ENCODE measurements around the gene UPF1. TPM values are rescaled to one million over a fixed set of nuclear protein-coding genes. Genes with fewer than 3 reads are reported as not detected.
"Not testable (repeated sequence)": the region's sequence is repeated elsewhere in the genome, so short reads cannot be mapped to it uniquely, and the experiment has no call there.

The UPF1 gene
- total and polyA plus RNA-seq, 2 experiments from 2014 or later = 36.4 to 121 TPM

DNA sequence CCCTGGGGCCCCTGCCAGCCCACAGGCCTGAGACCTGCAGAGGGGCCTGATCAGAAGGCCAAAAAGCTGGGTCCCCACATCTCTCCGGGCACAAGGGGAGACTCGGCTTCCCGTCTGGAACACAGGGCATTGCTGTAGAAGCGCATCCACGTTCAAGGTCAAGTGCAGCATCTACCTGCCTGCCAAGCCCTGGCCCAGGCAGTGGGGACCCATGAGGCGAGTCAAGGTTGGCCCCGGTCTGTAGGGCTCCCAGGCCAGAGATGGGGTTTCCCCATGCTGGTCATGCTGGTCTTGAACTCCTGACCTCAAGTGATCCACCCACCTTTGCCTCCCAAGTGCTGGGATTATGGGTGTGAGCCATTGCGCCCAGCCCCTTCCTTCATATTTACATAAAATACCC is 27.1 kb upstream of the UPF1 start:
- Histone ChIP-seq H3K4me3 (no peak overlapping the region), H3K4me1 (ENCODE audit: low read depth) (no peaks in the 10 kb centered on the region), H3K27ac (no peak overlapping the region), H3K27me3 (peaks cover 23% of the 10 kb centered on the region), H3K9me3 (ENCODE audit: low read depth) (no peaks in the 10 kb centered on the region), H3K36me3 (no peaks in the 10 kb centered on the region)
- no peak for DNase-seq (ENCODE audit: low read depth in 1 of 2, low spot score in 1 of 2)
- TF ChIP-seq CTCF (IDR thresholded peaks at IDR 0.05; ENCODE audit: low read depth, low read length) = no peak

- DNase-seq (ENCODE audit: low read depth in 1 of 2, low spot score in 1 of 2) = peak in 1 of 2 donors; percentile 61
- Histone ChIP-seq H3K4me3 (no peak overlapping the region), H3K27me3 (peaks cover 22% of the 10 kb centered on the region), H3K4me1 (ENCODE audit: low read depth) (no peaks in the 10 kb centered on the region), H3K27ac (no peak overlapping the region), H3K36me3 (no peaks in the 10 kb centered on the region), H3K9me3 (ENCODE audit: low read depth) (no peaks in the 10 kb centered on the region)
- TF ChIP-seq CTCF (IDR thresholded peaks at IDR 0.05; ENCODE audit: low read depth, low read length) = no peak
Measured at GRCh38 chr19:18807861-18808331, 23.9 kb upstream of the UPF1 start.

- TF ChIP-seq CTCF (IDR thresholded peaks at IDR 0.05; ENCODE audit: low read depth, low read length) = no peak
- peak in 1 of 2 donors; percentile 94 for DNase-seq (ENCODE audit: low read depth in 1 of 2, low spot score in 1 of 2)
- H3K4me3 ChIP-seq = no peak overlapping the region
- H3K27ac ChIP-seq = no peak overlapping the region
- no peaks in the 10 kb centered on the region for H3K4me1 ChIP-seq (ENCODE audit: low read depth)
- no peaks in the 10 kb centered on the region for H3K36me3 ChIP-seq
- H3K27me3 ChIP-seq = peaks cover 30% of the 10 kb centered on the region
- H3K9me3 ChIP-seq (ENCODE audit: low read depth) = no peaks in the 10 kb centered on the region
Measured at GRCh38 chr19:18809149-18809868, 22.4 kb upstream of the UPF1 start.

DNA sequence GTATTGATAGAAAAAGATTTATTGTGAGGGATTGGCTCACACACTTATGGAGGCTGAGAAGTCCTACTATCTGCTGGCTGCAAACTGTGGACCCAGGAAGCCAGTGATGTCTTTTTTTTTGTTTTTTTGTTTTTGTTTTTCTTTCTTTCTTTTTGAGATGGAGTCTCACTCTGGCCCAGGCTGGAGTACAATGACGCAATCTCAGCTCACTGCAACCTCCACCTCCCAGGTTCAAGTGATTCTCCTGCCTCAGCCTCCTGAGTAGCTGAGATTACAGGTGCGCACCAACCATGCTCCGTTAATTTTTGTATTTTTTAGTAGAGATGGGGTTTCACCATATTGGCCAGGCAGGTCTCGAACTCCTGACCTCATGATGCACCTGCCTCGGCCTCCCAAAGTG is 20.1 kb upstream of the UPF1 start:
- H3K9me3 ChIP-seq (ENCODE audit: low read depth); H3K36me3 ChIP-seq; H3K27ac ChIP-seq; DNase-seq (ENCODE audit: low read depth in 1 of 2, low spot score in 1 of 2); H3K4me3 ChIP-seq; H3K4me1 ChIP-seq (ENCODE audit: low read depth): not testable (repeated sequence)
- H3K27me3 ChIP-seq = peaks cover 30% of the 10 kb centered on the region

GRCh38 chr19:18814063-18814462 is 17.7 kb upstream of the UPF1 start:
- peaks cover 29% of the 10 kb centered on the region for H3K27me3 ChIP-seq
- DNase-seq (ENCODE audit: low read depth in 1 of 2, low spot score in 1 of 2) = peak in 1 of 2 donors; percentile 69

More at GRCh38 chr19:18814063-18814462, 17.7 kb upstream of the UPF1 start:
- peak; percentile 19 for TF ChIP-seq CTCF (IDR thresholded peaks at IDR 0.05; ENCODE audit: low read depth, low read length)
- Histone ChIP-seq H3K36me3 (no peaks in the 10 kb centered on the region), H3K9me3 (ENCODE audit: low read depth) (no peaks in the 10 kb centered on the region), H3K4me3 (no peak overlapping the region), H3K4me1 (ENCODE audit: low read depth) (no peaks in the 10 kb centered on the region), H3K27ac (no peak overlapping the region)

All from cardiac muscle cell (in vitro differentiated cells and primary cell).